H1 (cell line): Measurements from ENCODE around the gene SLN. TPM values are rescaled to one million over a fixed set of nuclear protein-coding genes. Genes with fewer than 3 reads are reported as not detected.

Source experiments
- CBX5 ChIP-seq: fragments of 300-800, 300-1000 bp; sonication (generic); IDR thresholded peaks from 2 replicates; pipeline ENCODE4 v1.7.1; 2016; ENCODE audit warnings: antibody characterized with exemption, low read length, low read depth
- FOSL1 ChIP-seq: IDR thresholded peaks from 2 replicates; pipeline ENCODE4 v1.6.1; 2011; ENCODE audit warnings: mild to moderate bottlenecking, low read depth, low read length, moderate library complexity; ENCODE audit not compliant: insufficient read depth
- HDAC2 ChIP-seq, 2 experiments: fragments of 300-600 bp in 1 of 2; sonication (generic) in 1 of 2; IDR thresholded peaks; 2 replicates each; pipeline ENCODE4 v1.6.1; 2011 to 2012; ENCODE audit warnings: low read depth in 2 of 2, low read length in 2 of 2, mild to moderate bottlenecking in 2 of 2, moderate library complexity in 2 of 2, borderline replicate concordance in 1 of 2, inconsistent platforms in 1 of 2
- HDAC6 ChIP-seq: IDR thresholded peaks from one replicate; pipeline ENCODE4 v1.7.1; 2012; ENCODE audit warnings: low read depth, mild to moderate bottlenecking, inconsistent platforms, low read length, moderate library complexity
- RAD21 ChIP-seq, 2 experiments: IDR thresholded peaks in 1 of 2; conservative IDR thresholded peaks in 1 of 2; 2 replicates each; pipeline ENCODE4 v1.6.1; 2011; ENCODE audit warnings: low read depth in 2 of 2, low read length in 2 of 2, improper control_type of control experiment in 1 of 2, inconsistent platforms in 1 of 2, mild to moderate bottlenecking in 1 of 2, moderate library complexity in 1 of 2
- RXRA ChIP-seq: IDR thresholded peaks from 2 replicates; pipeline ENCODE4 v1.6.1; 2011; ENCODE audit warnings: low read depth, mild to moderate bottlenecking, low read length, moderate library complexity; ENCODE audit not compliant: insufficient read depth
- SIN3A ChIP-seq, 2 experiments: IDR thresholded peaks in 1 of 2; conservative IDR thresholded peaks in 1 of 2; 2 replicates each; pipeline ENCODE4 v1.6.1; 2011 to 2012; ENCODE audit warnings: low read length in 2 of 2, improper control_type of control experiment in 1 of 2, low read depth in 1 of 2, mild to moderate bottlenecking in 1 of 2
- polyA plus RNA-seq, 7 experiments: library from polyadenylated mRNA; depleted of rRNA in 3 of 7; stranded (reverse) in 5 of 7; unstranded in 2 of 7; fragments of >200 nt in 5 of 7; fragments of 200-250 nt in 2 of 7; gene quantifications; 1 replicate in 5 of 7; 2 replicates in 1 of 7; 4 replicates in 1 of 7; pipeline versions ENCODE4 v1.2.1 to v1.2.3, GENCODE V29; 2011 to 2013; ENCODE audit warnings: missing spikeins in 2 of 7, mixed read lengths in 2 of 7
- total RNA-seq: library from RNA; stranded (reverse); fragmentation: NEBNext Ultra II Directional; extraction: Animal tissue kit (Norgen Biotek cat#: 25700); gene quantifications from 2 replicates; pipeline ENCODE4 v1.2.1, GENCODE V29; 2021

The SLN gene
- total and polyA plus RNA-seq, 2 of the 8 experiments (the other 6 are each of a cell fraction or from before 2014, with no cell fraction given), result not detected

DNA sequence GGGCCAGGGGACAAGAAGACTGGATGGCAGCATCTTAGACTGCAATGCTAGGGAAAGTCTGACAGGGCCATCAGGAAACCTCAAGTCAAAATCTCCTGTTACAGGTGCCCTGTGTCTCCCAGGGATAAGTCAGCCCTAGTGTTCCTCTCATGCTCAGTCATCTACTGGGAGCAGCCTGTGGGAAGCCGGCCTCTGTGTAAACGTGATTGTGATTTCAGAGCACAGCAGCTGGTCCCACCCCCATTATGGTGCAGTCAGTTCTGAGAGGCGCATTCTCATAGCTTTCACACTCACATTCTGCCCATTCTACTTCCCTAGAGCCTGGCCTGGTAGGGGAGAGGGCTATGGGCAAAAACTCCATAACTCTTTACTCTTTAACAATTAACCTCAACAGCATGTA, 7.2 kb upstream of the SLN start (continued):
- TF ChIP-seq RXRA (no peak), HDAC2 (IDR thresholded peaks at IDR 0.05; ENCODE audit: borderline replicate concordance in 1 of 2, low read depth in 2 of 2, low read length in 2 of 2) (no peak), HDAC6 (no peak), CBX5 (no peak), FOSL1 (no peak), SIN3A (conservative IDR thresholded peaks at IDR 0.05 in 1 of 2, IDR thresholded peaks at IDR 0.05 in 1 of 2; ENCODE audit: low read depth in 1 of 2, low read length in 2 of 2) (no peak), RAD21 (IDR thresholded peaks at IDR 0.05 in 1 of 2, conservative IDR thresholded peaks at IDR 0.05 in 1 of 2; ENCODE audit: low read depth in 2 of 2, low read length in 2 of 2) (no peak)
